Activated naive CD4-positive, alpha-beta T cell (primary cell): ENCODE measurements around the gene LITAF.
"Not testable (repeated sequence)": the region's sequence is repeated elsewhere in the genome, so short reads cannot be mapped to it uniquely, and the experiment has no call there.

Experiments used
- DNase-seq, 4 experiments: peaks; one replicate each; lab custom pipeline; 2025; lab: John Stamatoyannopoulos, UW

Gene LITAF

DNA sequence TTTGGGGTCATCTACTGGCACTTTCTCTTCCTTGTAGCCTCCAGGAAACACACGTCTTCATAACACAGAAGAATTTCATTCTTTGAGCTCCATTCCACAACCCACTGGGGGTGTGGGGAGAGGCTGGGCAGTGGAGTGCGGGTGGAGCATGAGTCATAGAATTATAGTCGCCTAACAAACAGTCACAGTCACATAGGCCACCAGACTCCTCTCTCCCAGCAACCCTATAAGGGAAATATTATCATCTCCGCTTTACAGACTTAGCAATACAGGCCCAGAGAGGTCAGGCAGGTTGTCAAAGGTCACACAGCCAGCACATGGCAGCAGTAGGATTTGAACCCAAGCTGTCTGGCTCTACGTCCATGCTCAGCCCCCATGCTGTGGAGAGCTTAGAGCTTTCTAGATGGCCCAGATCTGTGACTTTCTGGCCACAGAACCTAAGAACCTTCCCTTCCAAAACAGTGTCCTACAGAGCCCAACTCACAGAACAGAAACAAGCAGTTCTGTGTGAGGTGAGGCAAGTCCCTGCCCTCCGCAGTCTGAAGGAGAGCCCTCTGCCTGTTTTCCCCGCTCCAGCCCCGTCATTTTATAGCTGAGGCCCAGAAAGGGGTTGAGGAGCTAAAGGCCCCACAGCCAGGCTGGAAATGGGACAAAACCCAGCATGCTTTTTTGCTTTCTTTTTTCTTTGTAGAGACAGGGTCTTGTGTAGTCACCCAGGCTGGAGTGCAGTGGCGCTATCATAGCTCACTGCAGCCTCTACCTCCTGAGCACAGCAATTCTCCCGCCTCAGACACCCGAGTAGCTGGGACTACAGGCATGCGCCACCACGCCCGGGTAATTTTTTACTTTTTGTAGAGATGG is 10.7 kb upstream of the LITAF start:
- DNase-seq: no peak

DNA sequence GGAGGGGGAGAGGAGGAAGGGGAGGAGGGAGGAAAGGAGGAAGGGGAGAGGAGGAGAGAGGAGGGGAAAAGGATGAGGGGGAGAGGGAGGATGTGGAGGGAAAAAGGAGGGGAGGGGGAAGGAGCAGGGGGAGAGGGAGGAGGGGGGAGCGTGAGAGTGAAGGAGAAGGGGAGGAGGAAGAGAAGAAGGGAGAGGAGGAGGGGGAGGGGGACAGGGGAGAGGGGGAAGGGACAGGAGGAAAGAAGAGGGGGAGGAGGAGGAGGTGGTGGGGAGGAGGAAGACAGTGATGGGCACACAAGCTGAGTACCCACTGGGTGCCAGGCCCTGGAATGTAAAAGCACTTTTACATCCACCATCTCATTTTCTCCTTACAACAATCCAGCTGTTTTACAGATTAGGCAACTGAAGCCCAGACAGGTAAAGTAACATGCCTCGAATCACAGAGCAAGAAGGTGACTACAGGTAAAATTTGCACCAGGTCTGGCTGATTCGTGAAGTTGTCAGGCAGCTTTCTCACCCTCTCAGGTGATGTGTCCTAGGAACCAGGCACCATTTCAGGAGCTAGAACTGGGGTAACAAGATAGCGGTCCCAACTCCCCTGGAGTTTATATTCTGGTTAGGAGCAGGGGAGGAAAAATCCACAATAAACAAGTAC is 10.0 kb upstream of the LITAF start:
- no peak for DNase-seq

DNA sequence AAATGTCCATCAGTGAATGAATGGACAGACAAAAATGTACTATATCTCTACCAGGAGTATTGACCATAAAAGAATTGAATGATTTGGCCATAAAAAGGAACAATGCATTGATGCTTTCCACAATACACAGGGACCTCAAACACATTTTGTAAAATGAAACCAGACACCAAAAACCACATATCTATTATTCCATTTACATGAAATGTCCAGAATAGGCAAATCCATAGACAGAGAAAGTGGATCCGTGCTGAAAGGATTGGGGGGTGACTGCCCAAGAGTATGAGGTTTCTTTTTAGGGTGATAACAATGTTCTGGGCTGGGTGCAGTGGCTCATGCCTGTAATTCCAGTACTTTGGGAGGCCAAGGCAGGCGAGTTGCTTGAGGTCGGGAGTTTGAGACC is 6.9 kb upstream of the LITAF start:
- DNase-seq: no peak

DNA sequence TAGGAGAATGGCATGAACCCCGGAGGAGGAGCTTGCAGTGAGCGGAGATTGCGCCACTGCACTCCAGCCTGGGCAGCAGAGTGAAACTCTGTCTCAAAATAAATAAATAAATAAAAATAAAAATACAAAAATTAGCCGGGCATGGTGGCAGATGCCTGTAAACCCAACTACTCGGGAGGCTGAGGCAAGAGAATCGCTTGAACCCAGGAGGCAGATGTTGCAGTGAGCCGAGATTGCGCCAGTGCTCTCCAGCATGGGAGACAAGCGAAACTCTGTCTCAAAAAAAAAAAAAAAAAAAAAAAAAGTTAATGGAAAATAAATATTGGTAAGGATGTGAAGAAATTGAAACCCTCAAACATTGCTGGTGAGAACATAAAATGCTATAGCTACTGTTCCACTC is 6.4 kb upstream of the LITAF start:
- DNase-seq: not testable (repeated sequence)

DNA sequence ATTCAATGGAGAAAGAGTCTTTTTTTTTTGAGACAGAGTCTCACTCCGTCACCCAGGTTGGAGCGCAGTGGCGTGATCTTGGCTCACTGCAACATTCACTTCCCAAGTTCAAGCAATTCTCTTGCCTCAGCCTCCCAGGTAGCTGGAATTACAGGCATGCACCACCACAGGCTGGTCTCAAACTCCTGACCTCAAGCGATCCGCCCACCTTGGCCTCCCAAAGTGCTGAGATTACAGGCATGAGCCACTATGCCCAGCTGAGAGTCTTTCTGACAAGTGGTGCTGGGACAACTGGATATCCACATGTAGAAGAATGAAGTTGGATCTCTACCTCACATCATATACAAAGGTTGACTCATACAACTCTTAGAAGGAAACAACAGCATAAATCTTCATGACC is 4.9 kb upstream of the LITAF start:
- not testable (repeated sequence) for DNase-seq

DNA sequence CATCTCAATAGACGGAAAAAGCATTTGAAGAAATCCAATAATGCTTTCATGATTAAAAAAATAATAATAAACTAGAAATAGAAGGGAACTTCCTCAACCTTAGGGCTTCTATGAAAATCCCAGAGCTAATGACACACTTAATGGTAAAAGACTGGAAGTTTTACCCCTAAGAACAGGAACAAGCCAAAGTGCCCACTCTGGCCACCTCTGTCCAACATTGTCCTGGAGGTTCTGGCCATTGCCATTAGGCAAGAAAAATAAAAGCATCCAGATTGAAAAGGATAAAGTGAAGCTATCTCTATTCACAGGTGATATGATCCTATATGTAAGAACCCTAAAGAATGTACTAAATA is 2.5 kb upstream of the LITAF start:
- DNase-seq: no peak

DNA sequence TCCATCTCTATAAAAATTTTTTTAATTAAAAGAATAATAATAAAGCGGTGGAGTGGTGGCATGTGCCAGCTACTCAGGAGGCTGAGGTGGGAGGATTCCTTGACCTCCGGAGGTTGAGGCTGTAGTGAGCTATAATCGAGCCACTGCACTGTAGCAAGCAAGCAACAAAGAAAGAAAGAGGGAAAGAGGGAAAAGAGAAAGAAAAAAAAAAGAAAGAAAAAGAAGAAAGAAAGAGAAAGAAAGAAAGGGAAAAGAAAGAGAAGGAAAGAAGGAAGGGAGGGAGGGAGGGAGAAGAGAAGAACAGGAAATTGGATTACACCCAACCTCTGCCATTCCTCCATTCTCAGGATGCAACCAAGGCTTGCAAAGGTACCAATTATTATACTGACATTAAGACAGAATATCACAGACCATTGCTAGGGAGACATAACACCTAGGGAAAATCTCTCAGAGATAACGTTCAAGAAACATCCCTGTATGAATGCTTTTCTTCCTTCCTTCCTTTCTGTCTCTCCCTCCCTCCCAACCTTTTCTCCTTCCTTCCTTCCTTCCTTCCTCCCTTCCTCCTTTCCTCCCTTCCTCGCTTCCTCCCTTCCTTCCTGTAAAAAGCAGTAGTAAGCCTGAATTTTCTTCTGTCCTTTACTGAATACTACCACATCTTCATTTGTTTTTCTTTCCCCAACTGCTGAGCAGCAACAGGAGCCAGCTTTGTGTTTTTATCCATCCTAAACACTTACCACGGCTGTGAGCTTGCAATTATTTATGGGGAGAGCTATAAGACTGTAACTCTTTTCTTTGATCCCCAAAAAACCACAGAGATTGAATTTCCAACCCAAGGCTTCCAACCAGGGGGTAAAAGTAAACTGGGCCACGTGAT is 1.8 kb upstream of the LITAF start:
- no peak for DNase-seq

DNA sequence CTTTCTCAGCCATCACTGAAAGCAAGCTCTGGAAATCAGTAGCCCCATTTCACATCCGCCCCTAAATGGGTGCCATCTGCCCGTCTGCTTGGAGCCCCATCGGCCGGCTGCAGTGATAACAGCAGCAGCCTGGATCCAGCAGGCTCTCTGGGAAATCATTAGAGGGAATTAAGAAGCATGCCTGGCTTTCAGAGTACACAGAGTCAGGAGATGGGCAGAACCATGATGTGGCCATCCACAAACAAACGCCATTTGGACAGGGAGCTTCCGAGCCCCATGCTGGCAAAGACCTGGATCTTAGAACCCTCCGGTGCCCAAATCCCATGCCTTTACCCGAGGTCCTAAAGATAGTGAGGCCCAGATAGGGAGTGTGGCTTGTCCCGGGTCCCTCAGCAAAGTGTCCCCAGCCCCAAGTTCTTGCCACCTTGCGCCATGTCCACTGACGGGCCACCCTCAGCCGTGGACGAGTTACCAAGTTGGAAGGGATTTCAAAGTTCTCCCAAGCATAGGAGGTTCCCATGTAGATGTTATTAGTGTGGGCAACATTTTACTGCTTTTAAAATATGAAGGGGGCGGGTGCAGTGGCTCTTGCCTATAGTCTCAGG is 1.0 kb upstream of the LITAF start:
- no peak for DNase-seq

DNA sequence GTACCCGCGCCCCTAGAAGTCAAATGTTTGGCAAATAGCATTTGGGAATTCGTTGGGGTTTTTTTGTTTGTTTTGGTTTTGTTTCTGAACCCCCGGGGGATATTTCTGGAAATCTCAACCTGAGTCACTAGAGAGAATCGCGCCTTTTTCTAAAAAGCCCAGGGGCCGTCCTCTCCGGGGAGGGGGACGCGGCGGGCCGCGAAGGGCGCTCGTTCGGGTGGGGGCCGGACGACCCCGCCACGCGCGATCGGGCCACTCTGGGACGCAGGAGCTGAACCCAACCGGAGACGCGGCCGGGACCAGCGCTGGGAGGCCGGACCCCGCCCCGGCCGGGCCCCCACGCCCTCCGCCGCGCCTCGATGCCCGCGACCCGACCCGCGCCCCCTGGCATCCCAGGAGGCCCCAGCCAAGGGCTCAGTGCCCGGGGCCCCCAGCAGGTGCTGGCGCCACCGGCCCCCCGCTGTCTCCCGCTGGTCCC is 302 bp downstream of the LITAF start:
- peak in 1 of 4 experiments; percentile 31 for DNase-seq

DNA sequence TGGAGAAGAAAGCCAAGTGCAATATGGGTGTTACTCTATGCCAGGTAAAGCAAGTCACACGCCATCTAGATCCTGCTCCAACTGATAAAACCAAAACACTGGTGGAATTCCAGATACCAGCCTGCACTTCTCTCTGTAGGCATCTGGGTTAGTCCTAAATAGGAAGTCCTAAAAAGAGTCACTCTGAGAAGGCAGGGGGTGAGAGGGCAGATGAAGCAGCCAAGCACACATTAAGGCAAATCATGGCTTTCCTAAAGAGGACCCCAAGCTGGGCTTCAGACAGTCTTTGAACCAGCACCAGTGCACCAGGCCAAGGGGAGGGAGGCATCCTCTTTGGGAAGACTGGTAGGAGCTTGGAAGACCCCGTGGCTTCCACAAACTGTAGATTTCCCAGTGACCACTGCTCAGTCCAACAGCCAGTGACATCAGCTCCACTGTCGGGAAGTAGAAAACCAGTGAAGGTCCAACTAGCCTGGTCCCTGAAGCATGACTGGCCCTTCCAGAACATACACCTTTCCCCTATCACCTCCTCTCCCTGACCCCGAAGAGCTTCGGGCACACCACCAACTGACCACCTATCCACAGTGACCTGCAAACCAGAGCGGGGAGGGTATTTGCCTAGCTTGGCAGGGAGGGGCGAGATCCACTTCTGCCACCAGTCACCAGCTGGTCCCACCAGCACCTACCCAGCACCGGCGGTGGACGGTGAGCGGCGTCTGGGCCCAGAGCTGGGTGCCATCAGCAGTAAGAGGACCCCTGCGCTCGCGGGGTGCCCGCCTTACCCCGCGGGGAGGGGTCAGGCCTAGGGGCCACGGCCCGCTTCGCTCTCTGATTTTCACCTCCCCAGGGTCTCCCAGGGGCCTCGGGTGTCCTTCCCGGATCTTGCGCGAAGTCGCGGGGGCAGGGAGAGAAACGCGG is 1.0 kb downstream of the LITAF start:
- peak in 1 of 4 experiments; percentile 12 for DNase-seq

DNA sequence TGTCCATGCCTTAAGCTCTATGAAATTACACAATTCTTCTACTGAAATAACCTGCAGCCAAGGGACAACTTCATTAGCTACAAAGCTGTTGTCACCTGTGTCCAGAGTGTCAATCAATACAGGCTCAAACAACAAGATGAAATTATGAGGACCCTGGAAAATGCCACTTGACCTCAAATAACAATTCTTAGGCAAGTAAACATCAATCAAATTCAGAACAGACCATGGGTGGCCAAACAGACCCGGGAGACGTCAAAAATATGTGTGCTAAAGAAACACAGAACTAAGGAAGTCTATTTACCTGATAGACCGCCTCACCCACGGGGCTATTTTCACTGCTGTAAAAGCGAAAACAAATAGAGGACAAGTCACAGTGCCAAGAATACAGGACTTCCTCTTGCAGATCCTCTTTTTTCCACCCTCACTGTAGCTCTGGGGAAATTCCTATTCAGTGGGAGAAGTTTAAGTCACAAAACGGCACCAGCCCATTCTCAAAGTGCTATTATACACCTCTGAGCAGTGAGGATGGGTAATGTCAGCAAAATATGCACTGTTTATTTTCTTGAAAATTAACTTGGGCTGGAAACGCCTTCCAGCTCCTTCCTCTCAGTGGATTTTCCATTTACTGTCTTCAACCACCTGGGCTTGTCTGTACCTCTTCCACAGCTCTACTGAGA is 2.7 kb downstream of the LITAF start:
- DNase-seq: no peak

DNA sequence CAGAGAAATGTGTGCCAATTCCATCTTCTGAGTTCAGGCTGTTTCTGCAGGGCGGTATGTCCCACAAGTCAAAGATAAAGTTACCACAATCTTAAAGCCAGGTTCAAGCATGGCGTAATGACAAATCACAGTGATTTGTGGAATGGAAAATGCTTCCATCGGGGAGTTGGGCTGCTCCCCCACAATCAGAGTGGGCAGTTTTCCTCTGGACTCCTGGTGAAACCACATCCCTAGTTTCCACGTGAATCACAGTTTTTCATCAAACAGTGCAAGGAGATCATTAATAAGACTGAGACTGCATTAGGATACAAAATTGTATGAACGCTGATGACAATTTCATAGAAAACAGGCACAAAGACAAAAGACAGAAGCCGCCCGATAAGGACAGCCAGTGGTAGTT is 3.6 kb downstream of the LITAF start:
- DNase-seq: no peak

DNA sequence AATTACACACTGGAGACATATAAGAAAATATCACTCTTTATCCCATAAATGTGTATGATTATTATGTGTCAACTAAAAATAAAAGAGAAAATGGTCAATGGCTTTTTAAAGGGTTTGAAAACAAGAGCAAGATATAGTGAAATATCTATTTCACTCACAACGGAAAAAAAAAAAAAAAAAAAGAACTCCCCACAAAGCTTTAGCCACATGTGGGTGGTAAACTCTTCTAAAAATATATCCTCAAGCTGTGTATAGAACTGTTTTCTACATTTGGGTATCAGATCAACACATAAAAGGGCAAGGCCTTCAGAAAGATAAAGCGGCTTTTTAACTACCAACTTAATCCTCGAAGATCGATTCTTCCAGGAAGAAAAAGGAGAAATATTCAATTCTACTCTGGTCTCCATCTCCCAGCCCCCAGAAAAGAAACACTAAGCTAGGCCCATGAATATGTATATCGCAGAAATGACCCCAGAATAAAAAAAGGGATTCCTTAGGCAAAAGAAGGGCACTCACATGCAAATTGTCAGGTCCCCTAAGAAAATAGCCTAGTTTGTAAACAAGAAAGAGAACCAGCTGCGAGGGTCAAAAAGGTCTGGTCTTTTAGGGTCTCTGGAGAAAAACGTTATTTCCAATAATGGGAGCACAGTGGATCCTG is 4.4 kb downstream of the LITAF start:
- DNase-seq: no peak

DNA sequence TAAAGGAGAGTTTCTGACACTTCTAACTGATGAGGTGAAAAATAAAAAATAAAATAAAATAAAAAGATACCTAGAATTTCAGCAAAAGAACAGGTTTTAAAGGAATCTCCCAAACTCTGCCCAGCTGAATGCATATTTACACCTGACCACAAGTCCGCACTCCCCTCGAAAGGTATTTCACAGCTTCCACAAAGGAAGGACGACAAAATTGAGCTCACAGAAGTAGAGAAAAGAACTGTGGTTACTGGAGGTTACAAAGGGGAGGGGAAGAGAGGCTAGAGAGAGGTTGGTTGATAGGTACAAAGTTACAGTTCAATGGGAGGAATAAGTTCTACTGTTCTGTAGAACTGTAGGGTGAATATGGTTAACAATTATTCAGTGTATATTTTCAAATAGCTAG is 5.0 kb downstream of the LITAF start:
- DNase-seq: no peak

DNA sequence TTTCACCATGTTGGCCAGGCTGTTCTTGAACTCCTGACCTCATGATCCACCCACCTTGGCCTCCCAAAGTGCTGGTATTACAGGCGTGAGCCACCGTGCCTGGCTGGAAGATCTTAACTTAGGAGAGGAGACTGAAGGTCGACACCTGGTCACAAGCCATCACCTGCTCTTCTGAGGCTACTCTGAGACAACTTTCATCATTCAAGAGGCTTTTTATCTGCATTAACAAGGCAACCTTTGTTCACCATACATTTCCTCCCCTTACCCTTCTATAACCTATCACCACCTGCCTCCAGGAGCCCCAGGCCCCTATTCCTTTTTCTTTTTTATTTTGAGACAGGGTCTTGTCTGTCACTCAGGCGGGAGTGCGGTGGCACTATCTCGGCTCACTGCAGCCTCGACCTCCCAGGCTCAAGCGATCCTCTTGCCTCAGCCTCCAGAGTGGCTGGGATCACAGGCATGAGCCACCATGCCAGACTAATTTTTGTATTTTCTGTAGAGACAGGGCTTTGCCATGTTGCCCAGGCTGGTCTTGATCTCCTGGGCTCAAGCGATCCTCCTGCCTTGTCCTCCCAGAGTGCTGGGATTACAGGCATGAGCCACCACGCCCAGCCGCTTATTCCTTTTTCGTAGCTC is 6.2 kb downstream of the LITAF start:
- DNase-seq: no peak

DNA sequence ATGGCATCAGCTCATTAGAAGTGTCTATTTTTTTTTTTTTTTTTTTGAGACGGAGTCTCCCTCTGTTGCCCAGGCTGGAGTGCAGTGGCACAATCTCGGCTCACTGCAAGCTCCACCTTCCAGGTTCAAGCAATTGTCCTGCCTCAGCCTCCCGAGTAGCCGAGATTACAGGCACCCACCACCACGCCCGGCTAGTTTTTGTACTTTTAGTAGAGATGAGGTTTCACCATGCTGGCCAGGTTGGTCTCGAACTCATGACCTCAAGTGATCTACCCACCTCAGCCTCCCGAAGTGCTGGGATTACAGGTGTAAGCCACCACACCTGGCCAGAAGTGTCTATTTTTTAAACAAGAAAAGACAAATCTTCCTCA is 9.4 kb downstream of the LITAF start:
- DNase-seq: not testable (repeated sequence)

DNA sequence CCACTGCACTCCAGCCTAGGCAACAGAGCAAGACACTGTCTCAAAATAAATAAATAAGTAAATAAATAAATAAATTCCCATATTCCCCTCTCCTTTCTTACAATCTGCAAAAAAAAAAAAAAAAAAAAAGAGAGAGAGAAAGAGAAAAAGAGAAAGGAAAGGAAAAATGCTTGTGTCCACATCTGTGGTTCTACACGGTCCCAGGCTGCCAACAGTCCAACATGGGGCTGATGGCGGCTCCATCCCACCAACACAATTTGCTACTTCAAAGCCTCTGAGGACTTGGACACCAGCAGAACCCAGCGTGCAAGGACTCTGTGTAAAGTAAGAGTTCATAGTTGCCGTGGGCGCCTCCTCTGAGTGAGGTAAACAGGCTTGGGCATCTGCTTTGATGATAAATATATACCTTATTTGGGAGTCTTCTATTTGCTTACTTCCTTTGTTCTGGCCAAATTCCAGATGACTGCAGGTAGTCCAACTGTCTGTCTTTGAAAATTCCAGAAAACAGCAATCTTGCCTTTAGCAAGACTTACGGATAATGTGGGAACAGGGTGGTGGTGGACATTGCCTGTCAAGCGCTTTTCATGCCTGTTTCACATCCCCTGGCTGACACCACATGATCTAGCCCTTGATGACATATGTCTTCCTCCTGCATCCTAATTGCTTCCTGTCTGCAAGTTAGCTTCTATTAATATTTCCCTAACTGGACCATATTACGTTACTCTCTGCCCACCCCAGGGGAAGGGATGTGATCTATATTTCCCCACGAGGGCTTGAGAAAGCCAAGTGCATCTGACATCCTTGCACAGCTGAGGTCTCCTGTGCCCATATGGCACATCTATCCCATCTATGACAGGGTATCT is 10.1 kb downstream of the LITAF start:
- DNase-seq: no peak

DNA sequence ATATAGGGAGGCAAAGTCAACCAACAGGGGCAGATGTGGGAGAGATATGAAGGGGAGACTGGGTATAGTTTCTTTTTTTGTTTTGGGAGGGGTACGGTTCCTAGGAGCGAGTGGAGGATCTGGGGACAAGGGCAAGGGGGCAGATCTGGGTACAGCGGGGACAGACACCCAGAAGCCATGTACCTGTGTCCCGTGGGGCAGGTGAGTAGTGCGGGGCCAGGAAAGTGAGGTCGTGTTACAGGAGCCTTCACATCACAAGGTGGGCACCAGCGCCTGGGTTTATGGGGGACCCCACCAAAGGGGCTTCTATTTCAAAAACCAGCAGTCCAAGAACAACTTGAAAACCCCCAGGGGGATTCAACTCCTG is 11.5 kb downstream of the LITAF start:
- no peak for DNase-seq
